ENCODE data around the gene FBLN2. TPM values are rescaled to one million over a fixed set of nuclear protein-coding genes. Genes with fewer than 3 reads are reported as not detected.

The FBLN2 gene
- total RNA-seq, 2 donors from 2014 or later: not detected

DNA sequence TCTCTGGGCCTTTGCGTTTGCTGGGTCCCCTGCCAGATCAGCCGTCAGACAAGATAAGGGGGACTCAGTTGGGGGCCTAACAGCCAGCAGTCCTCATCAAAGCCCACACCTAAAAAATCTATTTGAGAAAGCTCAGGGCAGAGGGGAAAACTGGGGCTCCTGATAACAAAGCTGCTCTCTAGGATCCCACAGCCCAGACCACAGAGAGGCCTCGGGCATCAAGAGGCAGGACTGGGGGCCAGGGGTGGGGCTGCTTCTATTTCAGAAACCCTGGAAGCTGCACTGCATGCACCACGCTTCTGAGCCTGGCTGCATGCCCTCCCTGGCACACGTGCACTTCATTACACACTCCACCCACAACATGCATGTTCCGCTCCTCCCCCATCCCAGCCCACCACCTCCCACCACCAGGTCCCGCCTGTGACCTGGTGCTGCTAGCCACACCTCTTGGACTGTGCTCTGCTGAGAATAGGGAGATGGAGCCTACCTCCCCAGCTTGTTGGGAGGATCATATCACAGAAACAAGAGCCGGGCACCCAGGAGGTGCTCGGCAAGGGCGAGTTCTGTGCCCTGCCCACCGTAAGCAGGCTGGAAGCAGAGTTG lies 26.6 kb downstream of the FBLN2 start:
- H3K27ac Mint-ChIP-seq: no peak overlapping the region
- ATAC-seq: no peak
- no peak for DNase-seq (ENCODE audit: low spot score in 2 of 2)
- no peaks in the 10 kb centered on the region for H3K36me3 Mint-ChIP-seq
- H3K9me3 Mint-ChIP-seq: no peaks in the 10 kb centered on the region

DNA sequence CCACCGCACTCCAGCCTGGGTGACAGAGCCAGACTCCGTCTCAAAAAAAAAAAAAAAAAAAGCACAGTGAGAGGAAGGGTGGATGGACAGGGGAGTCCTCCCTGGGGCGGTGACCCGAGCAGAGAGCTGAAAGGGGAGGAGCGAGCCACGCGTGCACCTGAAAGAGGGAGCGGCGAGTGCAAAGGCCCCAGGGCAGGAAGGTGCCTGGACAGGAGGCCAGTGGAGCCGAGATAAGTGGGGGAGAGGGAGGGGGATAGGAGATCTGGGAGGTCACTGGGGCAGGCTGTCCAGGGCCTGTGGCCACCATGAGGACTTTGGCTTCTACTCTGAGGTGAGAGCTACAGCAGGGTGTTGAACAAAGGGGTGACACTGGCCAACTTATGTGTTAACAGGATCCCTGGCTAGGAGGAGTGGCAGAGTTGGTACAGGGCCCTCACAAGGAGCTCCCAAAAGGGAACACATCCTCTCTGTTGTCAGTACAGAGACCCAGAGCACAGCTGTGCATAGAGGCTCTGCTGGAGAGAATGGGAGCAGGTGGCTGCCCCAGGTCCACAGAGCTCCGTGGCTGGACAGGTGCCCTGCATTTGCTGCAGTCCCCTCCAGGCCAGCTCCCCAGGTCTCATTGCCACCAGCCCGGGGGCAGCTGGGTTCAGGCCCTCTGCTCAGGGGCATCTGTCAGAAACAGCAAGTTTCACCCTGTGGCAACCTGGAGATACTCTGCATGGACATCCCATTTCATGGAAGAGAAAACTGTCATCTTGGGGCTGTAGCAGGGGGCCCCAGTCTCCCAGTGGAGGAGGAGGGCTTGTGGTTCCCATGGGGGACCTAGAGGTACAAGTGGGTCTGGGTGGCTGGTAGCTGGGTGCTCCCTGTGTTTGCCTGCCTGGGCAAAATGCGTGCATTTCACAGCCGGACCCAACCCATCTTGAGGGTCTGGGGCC lies 28.5 kb downstream of the FBLN2 start:
- DNase-seq (ENCODE audit: low spot score in 2 of 2): no peak
- Mint-ChIP-seq H3K36me3 (no peaks in the 10 kb centered on the region), H3K9me3 (no peaks in the 10 kb centered on the region), H3K27ac (no peak overlapping the region)
- no peak for ATAC-seq

DNA sequence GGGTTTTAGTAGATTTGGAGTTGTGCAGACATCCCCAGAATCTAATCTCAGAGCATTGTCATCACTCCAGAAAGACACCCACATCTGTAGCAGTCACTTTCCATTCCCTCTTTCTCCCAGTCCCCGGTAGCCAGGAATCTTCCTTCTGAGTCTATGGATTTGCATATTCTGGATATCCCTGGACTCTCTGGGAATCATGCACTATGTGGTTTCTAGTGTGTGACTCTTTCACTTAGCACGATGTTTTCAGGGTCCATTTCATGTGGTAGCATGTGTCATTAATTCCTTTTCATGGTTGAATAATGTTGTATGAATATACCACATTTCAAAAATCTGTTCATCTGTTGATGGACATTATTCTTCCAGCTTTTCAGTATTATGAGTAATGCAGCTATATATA lies 29.3 kb downstream of the FBLN2 start:
- DNase-seq (ENCODE audit: low spot score in 2 of 2) (no peak), ATAC-seq (no peak)
- no peaks in the 10 kb centered on the region for H3K36me3 Mint-ChIP-seq
- no peaks in the 10 kb centered on the region for H3K9me3 Mint-ChIP-seq
- H3K27ac Mint-ChIP-seq: no peak overlapping the region

DNA sequence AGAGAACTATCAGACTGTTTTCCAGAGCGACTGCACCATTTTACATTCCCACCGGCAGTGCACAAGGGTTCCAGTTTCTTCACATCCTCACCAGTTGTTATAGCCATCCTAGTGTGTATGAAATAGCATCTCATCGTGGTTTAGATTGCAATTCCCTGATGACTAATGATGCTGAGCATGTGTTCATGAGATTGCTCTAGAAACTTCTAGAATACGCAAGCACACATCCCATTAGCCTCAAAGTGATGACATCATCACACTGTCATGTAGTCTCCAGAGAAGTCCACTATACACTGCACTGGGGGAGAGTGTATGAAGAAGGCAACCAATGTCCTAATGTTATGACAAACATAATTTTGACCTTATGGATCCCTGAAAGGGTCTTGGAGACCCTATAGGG lies 30.1 kb downstream of the FBLN2 start:
- no peak for ATAC-seq

DNA sequence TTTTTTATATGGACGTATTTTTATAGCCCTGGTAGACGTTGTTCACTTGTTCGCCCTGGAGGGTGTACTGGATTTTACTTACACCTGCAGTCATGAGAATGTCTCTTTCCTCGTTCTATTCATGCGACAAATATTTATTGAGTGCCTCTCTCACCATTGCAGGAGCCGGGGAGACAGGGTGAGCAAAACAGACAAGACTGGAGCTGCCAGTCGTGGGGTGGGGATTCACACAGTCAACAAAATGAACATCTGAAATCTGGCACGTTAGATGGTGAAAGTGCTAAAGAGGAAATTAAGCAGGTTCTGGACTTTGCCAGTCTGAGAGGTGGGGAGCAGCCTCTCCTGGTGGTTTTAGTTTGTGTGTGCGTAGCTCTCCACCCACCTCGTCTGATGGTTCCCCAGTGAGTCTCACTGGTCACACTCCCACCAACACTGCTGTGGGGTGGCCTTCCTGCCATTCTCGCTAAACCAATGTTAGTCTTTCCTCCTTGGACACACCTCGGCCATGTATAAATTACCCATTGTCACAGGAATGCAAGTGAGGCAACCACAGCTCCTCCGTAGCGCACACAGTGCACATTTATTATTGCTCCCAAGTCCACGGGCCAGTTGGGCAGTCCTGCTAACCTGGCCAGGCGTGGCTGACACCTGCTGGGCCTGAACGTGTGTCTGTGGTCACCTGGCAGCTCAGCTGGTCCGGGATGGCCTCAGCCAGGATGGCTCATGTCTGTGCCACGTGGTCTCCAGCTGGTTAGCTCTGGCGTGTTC lies 31.5 kb downstream of the FBLN2 start:
- Mint-ChIP-seq H3K36me3 (no peaks in the 10 kb centered on the region), H3K9me3 (no peaks in the 10 kb centered on the region), H3K27ac (no peak overlapping the region)
- DNase-seq (ENCODE audit: low spot score in 2 of 2) (no peak), ATAC-seq (no peak)

More for the DNA sequence above, 30.1 kb downstream of the FBLN2 start:
- Mint-ChIP-seq H3K27ac (no peak overlapping the region), H3K9me3 (no peaks in the 10 kb centered on the region), H3K36me3 (no peaks in the 10 kb centered on the region)
- DNase-seq (ENCODE audit: low spot score in 2 of 2): no peak

DNA sequence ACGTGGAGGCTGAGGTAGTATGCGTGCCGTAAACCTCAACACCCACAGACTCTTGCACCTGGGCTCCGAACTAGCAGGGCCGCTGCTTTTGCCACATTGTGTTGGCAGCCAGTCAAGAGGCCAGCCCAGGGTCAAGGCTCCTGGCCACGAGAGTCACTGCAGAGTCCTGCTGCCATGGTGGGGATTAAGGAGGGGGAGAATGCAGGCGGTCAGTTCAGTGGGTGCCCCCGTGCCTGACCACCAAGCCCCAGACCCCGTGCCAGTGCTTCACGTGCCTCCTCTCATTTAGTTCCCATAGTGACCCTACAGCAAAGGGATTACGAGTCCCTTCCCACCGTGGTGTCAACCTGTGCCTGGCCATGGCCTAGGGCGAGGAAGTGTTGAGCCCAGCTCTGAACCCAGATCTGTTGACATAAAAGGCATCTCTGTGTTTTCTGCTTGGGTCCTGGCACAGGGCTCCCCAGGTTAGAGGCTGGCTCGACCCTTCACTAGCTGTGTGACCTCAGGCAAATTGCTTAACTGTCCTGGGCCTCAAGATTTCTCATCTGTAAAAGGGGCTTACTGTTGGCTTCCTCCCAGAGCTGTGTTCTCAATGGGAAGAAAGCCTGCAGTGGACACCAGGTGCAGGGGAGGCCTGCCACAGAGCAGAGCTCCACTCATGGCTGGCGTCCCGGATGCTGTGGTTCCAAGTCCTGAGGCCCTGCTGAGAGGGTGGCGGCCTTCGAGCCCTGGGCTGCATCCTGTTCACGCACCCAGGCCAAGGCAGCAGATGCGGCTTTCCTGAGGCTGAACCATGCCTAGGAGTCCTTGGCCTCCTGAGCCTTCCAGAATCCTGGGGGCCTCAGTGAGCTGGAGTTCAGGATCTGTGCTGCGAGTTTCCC lies 32.8 kb downstream of the FBLN2 start:
- H3K27ac Mint-ChIP-seq: no peak overlapping the region
- no peaks in the 10 kb centered on the region for H3K36me3 Mint-ChIP-seq
- peak in 1 of 2 donors; percentile 20 for ATAC-seq
- H3K9me3 Mint-ChIP-seq: no peaks in the 10 kb centered on the region
- DNase-seq (ENCODE audit: low spot score in 2 of 2): no peak

DNA sequence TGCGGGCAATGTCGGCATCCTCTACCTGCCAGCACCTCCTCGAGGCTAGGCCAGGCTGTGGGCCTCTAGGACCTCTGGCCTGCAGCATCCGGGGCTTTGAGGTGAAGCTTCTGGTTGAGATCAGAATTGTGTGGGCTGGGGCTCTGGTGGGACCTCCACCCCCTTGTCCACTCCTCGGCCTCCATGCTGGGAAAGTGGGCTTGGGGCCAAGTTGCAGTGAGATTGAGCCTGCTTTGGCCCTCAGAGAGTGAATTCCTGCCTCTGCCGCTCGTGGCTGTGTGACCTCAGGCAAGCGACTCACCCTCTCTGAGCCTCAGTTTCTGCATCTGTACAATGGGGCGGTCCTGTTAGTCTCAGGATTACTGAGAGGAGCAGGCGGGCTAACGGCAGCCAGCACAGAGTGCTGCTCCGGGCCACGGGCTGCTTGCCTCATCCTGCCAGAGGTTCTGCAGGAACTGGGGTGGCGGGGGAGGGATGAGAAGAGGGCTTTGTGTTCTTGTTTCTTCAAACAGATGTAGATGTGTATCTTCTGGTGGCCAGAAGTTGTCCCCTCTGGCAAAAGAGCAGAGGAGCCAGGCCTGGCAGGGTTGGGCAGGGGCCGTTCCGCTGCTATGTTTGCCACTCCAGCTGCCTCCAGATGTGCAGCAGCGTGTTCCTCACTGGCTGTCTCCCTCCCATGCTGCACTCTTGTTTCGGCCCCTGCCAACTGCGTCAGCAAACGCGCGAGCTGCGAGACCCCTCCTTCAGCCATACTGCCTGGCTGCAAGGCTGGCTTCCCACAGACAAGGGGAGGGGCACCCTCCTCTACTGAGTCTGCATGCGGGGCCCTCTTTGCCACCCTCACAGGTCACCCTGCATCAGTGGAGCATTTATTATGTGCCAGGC lies 33.7 kb downstream of the FBLN2 start:
- H3K9me3 Mint-ChIP-seq: no peaks in the 10 kb centered on the region
- H3K27ac Mint-ChIP-seq: peak overlapping the region in 1 of 2 donors; percentile 44
- no peaks in the 10 kb centered on the region for H3K36me3 Mint-ChIP-seq
- ATAC-seq (no peak), DNase-seq (ENCODE audit: low spot score in 2 of 2) (no peak)

DNA sequence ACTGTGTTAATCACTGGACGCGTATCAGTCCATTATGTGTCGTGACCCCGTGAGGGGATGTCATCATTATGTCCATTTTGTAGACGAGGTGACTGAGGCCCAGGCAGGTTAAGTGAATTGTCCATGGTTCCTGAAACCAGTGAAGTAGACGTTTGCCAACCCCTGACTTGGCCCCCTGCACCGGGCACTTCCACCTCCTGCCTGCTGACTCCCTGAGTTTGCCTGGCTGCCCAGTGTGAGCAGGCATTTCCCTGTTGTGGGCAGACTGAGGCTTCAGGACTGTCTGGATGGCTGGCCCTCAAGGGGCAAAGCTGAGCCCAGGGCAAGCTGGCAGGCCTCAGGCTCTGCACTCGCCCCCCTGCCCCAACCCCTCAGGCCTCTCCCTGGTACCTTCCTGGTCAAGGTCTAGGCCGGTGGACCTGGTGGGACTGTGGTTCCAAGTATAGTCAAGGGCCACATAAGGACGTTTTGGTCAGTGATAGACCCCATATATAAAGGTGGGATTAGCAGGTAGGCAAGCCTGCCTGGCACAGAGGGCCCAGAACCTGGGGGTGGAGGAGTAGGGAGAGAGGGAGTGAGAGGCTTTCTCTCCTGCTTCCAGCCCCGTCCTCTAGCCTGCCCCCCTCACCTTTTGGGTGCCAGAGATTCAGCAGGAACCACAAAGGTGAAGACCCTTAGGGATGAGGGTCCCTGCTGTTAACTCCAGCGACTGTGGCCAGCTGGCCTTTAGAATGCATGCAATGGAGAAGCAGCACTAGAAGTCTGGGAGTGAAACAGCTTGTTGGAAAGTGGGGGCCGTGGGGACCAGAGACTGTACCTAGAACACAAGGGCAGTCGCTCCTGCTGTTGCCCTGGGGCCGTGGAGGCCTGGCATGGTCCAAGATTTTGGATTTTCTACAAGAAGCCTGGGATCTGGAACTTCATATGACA lies 34.6 kb downstream of the FBLN2 start:
- DNase-seq (ENCODE audit: low spot score in 2 of 2) (no peak), ATAC-seq (no peak)
- H3K9me3 Mint-ChIP-seq: no peaks in the 10 kb centered on the region
- no peaks in the 10 kb centered on the region for H3K36me3 Mint-ChIP-seq
- no peak overlapping the region for H3K27ac Mint-ChIP-seq

DNA sequence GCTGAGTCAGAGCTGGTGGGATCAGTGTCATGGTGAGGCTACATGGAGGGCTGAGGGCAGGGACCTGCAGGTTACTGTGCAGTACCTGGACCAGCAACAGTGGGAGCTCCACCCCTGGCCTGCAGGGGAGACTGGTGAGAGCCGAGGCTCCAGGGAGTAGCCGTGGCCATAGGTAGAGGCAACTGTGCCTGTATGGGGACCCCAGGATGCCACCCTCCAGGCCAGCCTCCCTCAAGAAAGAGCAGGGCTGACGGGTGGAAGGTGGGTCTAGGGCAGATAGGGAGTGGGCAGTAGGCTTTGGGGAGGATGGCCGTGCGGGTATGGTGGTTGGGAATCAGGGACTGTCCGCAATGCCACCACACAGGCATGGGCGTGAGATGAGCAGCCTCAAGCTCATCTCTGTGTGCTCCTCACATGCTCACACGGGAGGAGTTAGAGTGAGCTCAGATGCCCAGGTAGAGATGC lies 35.5 kb downstream of the FBLN2 start:
- DNase-seq (ENCODE audit: low spot score in 2 of 2) (peak in 1 of 2 donors; percentile 52), ATAC-seq (no peak)
- Mint-ChIP-seq H3K36me3 (no peaks in the 10 kb centered on the region), H3K27ac (no peak overlapping the region), H3K9me3 (no peaks in the 10 kb centered on the region)

DNA sequence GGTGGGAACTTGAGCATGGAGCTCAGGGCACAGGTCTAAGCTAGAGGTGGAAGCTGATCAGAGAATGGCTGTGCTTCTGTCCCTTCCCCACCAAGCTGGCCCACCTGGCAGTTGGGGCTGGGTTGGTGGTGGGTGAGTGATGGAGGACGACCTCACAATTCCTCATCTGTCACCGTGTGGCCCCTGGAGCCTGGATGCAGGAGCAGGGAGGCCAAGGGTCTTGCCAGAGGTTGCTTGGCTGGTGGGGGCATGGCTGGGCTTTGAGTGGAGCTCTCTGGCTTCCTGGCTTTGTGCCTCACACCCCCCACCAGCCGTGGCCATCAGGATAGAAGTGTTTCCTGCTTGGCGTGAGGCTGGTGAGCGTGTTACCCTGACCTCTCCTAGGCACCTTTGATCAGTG lies 36.0 kb downstream of the FBLN2 start:
- Mint-ChIP-seq H3K9me3 (no peaks in the 10 kb centered on the region), H3K36me3 (no peaks in the 10 kb centered on the region), H3K27ac (peak overlapping the region in 1 of 2 donors; percentile 14)
- ATAC-seq (no peak), DNase-seq (ENCODE audit: low spot score in 2 of 2) (no peak)

DNA sequence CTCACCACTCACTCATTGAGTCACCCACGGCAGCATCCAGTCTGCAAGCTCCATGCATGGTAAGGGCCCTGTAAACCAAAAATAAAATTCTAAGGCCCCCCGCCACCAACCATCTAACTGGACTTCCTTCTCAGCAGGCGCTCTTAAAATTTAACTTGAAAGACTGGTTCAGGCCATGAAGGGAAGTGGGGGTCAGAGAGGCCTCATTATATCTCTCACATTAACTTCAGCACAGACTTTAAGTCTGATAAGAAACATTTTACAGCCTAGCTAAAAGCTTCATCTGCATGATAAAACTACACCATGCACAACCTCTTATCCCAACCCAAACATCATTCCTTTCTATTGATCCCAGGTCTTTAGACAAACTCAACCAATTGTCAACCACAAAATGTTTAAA lies 38.5 kb downstream of the FBLN2 start:
- Mint-ChIP-seq H3K27ac (no peak overlapping the region), H3K36me3 (no peaks in the 10 kb centered on the region), H3K9me3 (no peaks in the 10 kb centered on the region)
- ATAC-seq: no peak
- DNase-seq (ENCODE audit: low spot score in 2 of 2): peak in 1 of 2 donors; percentile 26

DNA sequence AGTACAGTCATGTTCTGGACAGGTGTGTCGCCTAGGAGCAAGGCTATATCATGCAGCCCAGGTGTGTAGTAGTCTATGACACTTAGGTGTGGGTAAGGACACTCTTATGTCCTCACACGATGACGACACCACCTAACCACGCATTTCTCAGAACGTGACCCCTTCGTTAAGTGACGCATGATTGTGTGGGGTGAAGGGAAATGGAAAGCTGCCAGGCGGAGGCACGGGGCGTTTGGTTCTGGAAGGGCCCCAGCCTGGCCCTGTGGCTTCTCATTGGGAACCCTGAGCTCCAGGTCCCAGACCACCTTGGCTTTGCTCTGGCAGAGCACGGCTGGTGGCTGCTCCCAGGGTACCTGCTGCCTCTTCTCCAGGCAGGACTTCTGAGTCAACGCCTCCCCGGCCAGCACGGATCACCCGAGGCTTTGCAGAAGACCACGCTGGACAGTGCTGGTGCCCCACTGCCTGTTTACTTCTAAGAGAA lies 39.3 kb downstream of the FBLN2 start:
- DNase-seq (ENCODE audit: low spot score in 2 of 2) (no peak), ATAC-seq (no peak)
- Mint-ChIP-seq H3K9me3 (no peaks in the 10 kb centered on the region), H3K27ac (no peak overlapping the region), H3K36me3 (no peaks in the 10 kb centered on the region)

DNA sequence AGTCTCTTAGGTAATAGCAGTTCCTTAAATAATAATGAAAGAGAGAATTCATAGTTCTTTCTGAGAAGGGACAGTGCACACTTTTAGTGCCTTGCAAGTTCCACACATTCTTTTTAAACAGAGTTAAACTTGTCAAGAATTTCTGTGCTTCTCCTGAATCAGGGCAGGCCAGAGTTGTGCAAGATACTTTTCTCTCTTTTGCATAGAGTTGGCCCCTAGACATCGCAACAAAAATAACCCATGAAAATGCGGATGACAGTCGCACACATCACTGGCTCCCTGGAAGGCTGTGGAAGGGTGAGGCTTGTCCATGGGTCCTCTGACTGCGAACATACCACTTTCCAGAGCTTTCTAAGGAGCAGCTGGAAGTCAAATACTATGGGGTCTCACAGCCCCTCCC lies 40.1 kb downstream of the FBLN2 start:
- DNase-seq (ENCODE audit: low spot score in 2 of 2): no peak
- no peak for ATAC-seq
- Mint-ChIP-seq H3K36me3 (no peaks in the 10 kb centered on the region), H3K27ac (no peak overlapping the region), H3K9me3 (no peaks in the 10 kb centered on the region)

DNA sequence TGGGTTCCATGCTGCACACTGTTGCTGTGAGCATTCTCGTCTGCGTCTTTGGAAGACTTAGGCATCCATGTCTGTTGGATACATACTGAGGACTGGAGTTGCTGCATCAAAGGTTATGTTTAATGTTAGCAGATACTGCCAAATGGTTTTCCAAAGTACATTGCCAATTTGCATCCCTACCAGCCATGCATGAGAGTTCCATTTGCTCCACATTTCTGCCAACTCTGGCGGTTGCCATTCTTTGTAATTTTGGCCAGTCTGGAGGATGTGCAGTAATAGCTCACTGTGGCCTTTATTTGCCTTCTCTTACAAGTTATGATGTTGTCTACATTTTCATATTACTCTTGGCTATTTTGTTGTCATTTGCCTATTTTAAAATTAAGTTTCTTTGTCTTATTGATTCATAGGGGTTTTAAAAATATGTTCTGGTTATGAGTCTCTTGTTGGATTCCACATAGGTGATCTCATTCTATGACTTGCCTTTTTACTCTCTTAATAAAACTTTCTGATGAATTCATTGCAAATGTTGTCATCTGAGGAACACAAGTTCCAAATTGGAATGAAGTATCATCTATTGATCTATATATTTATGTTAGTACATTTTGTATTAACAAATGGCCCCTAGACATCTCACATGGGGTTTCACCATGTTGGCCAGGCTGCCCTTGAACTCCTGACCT lies 42.1 kb downstream of the FBLN2 start:
- no peaks in the 10 kb centered on the region for H3K9me3 Mint-ChIP-seq
- no peak overlapping the region for H3K27ac Mint-ChIP-seq
- ATAC-seq (no peak), DNase-seq (ENCODE audit: low spot score in 2 of 2) (no peak)
- H3K36me3 Mint-ChIP-seq: no peaks in the 10 kb centered on the region
